IPS-NIHi7 (cell line): ENCODE data around the gene SMIM36.
"Not testable (repeated sequence)": the region's sequence is repeated elsewhere in the genome, so short reads cannot be mapped to it uniquely, and the experiment has no call there.

Experiments used
- DNase-seq: peaks from one replicate; pipeline ENCODE4 v3.0.0; 2012; ENCODE audit warnings: mixed read lengths; ENCODE audit errors: extremely low spot score

SMIM36 gene

DNA sequence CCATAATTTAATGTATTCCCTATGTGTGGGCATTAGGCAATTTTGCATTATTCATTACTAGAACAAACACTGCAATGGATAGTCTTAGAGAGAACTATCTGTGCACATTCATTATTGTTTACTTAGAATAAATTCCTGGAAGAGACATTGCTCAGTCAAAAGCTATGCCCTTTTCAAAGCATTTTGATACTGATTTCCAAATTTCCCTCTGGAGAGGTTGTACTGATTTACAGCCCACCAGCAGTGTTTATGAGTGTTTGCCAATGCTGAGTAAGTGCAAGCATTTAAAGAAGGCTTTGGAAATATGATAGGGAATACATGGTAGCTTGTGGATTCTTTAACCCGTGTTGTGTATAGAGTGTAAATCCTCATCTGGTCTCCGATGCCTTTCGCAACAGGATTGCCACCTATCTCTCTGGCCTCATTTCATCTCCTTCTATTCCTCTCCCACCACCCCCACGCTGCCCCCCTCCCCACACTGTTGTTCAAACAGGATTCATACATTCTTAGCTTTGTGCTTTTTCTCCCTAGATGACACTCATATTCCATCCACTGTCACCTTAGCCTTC, 56.3 kb downstream of the SMIM36 start:
- DNase-seq, result no peak

DNA sequence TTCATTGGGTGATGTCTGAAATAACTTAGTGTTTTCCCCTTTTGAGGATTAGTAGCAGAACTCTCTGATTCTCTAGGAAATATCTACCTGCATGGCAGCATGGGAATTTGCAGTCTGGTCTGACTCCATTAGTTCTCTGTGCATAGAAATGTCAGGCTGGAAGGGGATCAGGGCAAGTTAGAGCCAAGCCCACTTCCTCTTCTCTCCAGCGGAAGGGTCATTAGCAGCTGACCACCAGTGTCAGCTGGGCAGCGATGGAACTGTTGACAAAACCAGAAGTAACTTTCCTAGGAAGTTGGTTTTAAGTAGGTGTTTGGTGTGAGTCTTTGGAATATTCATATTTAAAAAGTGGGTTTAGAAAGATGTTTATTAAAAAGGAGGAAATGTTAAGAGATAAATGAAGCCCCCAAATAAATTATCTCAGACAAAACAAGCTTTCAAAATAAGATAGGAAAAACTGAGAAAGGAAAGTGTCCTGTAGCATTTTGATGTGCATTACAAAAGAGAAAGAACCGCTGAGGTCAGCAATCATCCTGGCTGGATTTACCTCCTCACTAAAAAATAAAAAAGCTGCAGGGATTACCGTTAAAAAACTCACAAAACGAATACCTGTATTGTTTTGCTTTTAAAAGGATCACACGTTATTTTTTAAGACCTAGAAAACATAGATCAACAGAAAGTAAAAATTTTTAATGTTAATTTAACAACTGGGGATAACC, 57.3 kb downstream of the SMIM36 start:
- DNase-seq, result no peak

DNA sequence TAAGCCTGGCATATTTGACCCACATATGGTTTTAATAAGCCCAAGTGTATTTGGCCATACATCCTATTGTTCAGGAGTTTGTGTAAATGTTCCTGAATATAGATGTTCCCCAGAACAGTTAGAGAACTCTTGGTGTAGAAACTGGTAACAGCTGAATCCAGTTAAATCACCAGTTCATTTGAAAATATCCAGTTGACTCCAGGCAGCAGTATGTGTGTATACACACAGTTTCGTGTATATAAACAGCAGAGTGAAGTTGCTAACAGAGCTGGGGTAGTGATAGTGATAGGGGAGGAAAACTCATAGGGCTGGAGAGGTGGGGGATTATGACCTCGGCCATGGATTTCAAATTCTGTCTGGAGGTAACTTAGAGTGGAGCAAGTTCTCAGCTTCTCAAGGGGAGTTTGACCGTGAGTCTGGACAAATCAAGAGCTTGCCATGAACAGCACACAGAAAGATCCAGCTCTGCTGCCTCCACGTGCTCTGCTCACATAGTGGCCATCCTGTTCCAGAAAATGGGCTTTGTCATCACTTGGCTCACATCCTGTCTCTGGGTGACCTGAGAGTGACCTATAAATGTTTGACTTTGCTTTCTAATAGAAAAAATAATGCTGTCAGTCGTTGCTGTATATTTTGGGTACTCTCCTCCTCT, 59.0 kb downstream of the SMIM36 start:
- no peak for DNase-seq

DNA sequence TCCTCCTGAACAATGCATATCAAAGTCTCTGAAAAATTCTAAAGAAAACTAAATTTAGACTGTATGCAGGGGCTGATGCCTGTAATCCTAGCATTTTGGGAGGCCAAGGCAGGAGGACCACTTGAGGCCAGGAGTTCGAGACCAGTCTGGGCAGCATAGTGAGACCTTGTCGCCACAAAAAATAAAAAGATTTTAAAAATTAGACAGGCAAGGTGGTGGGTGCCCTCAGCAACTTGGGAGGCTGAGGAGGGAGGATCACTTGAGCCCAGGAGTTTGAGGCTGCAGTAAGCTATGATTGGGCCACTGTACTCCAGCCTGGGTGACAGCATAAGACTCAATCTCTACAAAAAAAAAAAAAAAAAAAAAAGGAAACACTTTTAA, 59.5 kb downstream of the SMIM36 start:
- no peak for DNase-seq

DNA sequence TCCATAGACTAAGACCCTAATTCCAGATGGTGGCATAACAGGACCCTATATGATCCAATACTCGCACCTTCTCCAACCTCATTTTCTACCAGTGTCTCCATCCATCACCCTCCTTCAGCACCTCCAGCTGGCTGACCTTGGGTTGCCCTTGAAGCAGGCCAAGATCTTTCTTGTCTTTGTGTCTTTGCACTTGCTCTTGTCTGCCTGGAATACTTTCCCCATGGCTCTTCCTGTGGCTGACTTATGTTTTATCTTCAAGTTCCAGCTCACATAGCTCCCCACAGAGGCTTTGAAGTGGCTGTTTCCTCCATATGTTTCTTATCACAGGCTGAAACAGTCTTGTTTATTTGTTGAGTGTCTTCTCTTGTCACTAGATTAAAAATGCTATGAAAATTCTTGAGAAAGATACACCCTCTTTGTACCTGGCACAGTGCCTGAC, 60.0 kb downstream of the SMIM36 start:
- DNase-seq, result no peak

DNA sequence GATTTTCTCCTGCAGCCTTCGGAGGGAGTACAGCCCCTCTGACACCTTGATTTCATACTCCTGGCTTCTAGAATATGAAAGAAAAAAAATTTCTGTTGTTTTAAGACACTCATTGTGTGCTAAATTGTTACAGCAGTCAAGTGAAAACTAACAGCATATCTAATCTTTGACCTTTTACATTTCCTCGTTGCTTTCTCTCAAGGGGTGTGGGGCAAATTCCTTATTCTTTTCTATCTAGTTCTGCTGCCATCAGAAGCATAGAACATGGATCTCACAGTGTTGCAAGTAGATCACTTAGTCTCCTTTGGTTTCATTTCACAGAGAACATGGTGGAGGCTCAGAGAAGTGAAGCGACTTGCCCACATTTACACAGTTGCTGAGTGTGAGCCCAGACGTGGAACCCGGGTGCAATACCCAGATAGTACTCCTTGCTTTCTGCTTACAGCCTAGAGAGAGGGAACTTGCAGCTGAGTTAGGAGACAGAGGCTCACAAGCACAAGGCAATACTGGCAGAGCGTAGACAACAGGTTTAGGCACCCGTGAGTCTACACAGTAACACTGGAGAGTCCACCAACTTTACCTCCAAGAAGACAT, 60.9 kb downstream of the SMIM36 start:
- no peak for DNase-seq

DNA sequence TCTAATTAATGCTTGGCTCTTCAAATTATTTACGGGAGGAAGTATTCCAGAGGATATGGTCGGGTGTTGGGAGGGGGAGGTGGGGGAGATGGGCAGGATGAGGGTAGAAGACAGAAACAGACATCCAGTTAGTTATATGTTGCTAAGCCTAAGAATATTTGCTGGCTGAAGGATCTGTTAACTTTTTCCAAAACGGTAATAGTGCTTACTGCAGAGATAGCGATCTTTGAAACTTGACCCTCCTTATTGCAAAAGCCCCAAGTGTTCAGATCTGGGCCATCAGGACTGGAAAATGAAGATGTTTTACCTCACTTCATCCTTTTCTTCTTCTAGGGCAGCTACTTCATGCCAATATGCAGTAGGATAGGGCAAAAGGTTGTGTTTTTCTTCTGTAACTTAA, 62.6 kb downstream of the SMIM36 start:
- no peak for DNase-seq

- DNase-seq, result no peak
These were observed 64.6 kb downstream of the SMIM36 start for GRCh38 chr17:55446581-55447205.

DNA sequence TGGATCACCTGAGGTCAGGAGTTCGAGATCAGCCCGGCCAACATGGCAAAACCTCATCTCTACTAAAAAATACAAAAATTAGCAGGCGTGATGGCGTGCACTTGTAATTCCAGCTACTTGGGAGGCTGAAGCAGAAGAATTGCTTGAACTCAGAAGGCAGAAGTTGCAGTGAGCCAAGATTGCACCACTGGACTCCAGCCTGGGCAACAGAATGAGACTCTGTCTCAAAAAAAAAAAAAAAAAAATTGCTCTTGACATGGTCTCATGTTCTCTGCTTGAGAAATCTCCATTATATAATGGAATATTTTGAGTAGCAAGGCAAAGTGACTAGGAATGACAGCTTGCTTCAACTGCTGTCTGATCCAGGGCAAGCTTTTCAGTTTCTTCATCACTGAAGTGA, 65.2 kb downstream of the SMIM36 start:
- not testable (repeated sequence) for DNase-seq

GRCh38 chr17:55444471-55445441, 66.5 kb downstream of the SMIM36 start:
- DNase-seq, result no peak

- DNase-seq, result no peak
These were observed 67.3 kb downstream of the SMIM36 start for GRCh38 chr17:55443904-55444303.

GRCh38 chr17:55442953-55443683, 68.1 kb downstream of the SMIM36 start:
- DNase-seq, result no peak

DNA sequence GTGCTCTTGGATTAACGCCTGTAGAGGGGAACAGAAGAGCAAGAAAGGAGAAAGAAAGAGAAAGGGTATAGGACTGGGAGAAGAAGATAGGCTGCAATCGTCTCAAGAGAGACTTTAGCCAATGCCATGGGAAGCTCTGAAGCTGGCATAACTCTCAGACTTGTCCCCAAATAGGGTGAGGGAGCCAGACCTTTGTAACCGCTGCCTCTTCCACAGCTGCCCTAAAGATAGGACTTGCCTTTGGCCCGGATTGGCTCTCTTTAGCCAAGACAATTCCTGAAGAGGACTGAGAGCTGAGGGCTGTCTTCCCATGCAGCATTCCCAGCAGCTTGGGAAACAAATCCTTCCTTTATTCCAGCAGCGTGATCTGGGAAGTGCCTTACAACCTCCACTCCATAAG, 68.8 kb downstream of the SMIM36 start:
- DNase-seq, result no peak

- no peak for DNase-seq
These were observed 69.7 kb downstream of the SMIM36 start for GRCh38 chr17:55441544-55441943.

DNA sequence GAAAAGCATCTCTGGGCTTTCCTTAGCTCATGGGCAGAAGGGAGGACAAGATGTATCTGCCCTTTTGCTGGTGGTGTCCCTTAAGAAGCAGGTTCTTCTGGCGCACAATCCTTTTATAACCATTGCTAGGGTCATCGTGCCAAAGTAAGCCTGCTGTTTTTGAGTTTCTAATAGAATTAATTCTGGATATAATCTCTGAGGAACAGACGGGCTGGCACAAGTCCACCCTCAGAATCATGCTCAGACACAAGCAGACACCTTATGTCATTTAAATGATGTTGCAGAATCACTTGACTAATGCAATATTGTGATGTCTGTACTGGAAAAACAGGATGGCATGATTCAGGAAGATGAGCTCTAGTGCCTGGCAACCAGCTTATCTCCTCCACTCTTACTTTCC, 70.9 kb downstream of the SMIM36 start:
- DNase-seq, result no peak

DNA sequence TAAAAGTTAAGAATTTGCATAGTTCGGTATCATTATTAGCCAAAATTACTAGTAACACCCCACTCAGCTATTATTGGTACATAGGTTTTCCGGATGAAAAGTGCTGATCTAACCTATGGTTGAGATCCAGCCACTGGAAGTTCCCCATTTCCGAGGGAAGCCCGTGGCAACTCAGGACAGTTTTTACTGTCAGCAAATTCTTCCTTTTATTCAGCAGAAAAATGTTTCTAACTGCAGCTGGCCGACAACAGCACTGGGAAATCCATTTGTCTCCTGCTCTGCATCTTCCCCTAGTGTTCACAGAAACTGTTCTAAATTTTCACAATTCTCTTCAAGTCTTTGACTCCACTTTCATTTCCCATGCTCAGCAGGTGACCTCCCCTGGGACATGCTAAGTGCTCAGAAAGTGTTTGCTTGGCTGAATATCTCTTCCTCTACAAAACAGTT, 74.1 kb downstream of the SMIM36 start:
- no peak for DNase-seq

DNA sequence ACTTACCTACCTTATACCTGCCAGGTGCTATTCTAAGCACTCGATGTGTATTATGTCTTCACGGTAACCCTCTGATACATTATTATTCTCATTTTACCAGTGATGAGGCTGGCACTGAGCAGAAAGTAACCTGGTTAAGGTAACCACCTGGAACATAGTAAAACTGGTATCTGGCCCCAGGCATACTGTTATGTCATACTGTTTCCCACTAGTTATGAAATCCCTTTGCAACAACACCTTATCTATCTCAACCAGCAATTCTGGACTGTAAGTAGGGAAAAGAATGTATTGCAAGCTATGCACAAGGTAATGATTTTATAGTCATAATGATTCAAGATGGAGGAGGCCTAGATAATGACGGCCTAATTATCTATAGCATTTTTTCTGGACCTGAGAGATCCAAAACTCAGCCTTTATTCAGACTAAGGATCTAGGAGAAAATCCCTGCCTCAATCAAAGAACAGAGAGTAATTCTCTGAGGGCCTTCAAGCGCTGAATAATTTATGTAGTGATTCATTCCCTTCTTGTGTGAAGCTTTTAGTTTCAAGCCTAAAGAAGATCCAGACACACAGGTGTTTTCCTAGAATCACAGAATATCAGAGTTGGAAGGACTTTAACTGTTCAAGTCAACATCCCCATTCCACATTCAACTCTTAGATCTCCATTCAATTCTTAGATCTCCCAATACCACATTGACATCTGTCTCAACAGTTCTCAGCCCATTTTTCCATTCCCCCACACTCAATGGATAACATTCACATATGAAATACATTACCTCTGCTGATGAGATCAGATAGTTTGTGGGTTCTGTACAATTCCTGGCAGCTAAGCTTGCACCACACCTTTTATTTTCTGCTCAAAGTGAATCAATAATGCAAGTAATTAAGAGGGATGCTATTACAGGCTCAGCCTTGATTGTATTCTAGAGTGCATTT, 74.8 kb downstream of the SMIM36 start:
- DNase-seq, result no peak

DNA sequence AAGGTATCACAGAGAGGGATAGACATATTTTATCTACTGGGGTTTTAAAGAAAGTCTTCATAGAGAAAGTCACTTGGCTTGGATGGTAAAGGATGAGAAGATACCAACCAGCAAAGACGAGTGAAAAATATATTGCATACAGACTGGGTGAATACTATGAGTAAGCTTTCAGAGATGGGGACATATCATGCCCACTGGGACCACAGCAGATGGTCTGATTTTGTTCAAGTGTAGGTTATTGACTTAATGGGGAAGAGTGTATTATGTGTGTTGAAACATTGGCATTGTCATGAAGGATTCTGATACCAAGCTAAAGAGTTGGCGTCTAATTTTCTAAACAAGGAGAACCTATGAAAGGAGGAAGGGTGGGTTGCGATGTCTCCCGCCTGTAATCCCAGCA, 75.8 kb downstream of the SMIM36 start:
- DNase-seq, result no peak

DNA sequence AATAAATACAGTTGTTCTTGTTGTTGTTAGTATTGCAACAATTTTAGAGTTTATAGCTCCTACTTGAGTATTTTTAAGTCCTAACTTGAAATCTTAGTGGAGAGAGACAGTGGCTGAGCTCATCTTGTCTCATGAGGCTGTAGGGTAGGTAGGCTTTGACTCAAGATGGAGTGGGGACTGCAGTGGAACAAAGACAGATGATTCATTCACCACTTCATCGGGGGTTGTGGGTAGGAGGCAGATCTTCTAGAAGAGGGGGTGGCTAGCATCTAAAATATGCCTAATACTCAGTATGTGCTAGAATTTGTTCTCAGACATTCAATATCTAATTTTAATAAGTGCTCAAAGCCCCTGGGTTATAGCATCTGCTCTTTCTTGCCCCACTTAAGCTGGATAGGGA, 76.5 kb downstream of the SMIM36 start:
- no peak for DNase-seq
